OCI-LY7 (cell line): ENCODE results near the gene HERC2. TPM values are rescaled to one million over a fixed set of nuclear protein-coding genes. Genes with fewer than 3 reads are reported as not detected.

ENCODE experiments used
- BruUV-seq: library from RNA; stranded (reverse); fragments of 400-500 nt; replicated peaks from 2 replicates; lab custom pipeline; 2021; lab: Mats Ljungman, UMichigan
- CTCF ChIA-PET: fragments of 300-600 bp; sonication (Branson Sonifier 250); formaldehyde crosslinking; loops from one replicate; lab custom pipeline; 2022; ENCODE audit warnings: antibody characterized with exemption; ENCODE audit not compliant: unreplicated experiment; lab: Charles Lee
- POLR2A ChIA-PET: fragments of 300-600 bp; sonication (Branson Sonifier 250); formaldehyde crosslinking; loops from one replicate; lab custom pipeline; 2022; ENCODE audit warnings: antibody characterized with exemption; lab: Charles Lee
- DNase-seq: peaks from one replicate; pipeline ENCODE4 v3.0.0-alpha.2; 2015; ENCODE audit warnings: low spot score
- H2AFZ ChIP-seq: fragments of 200-600 bp; sonication (generic), shearing (Covaris generic); 2 replicates; pipeline ENCODE4 v1.6.1; 2014; ENCODE audit warnings: mild to moderate bottlenecking, antibody characterized with exemption, low read length, moderate library complexity
- H3K27ac ChIP-seq: fragments of 200-600 bp; sonication (generic); 2 replicates; pipeline ENCODE4 v1.5.1; 2014; ENCODE audit warnings: mixed run types, low read depth, mild to moderate bottlenecking, moderate library complexity, low read length, inconsistent platforms; ENCODE audit not compliant: poor library complexity, severe bottlenecking
- H3K36me3 ChIP-seq: fragments of 200-600 bp; sonication (generic); 2 replicates; pipeline ENCODE4 v1.6.1; 2014; ENCODE audit warnings: mild to moderate bottlenecking, antibody characterized with exemption, low read length, moderate library complexity, mixed read lengths; ENCODE audit not compliant: insufficient read depth
- H3K4me1 ChIP-seq: fragments of 200-600 bp; sonication (generic); 2 replicates; pipeline ENCODE4 v1.5.1; 2014; ENCODE audit warnings: mild to moderate bottlenecking, low read length; ENCODE audit not compliant: insufficient read depth, poor library complexity, severe bottlenecking
- H3K4me2 ChIP-seq: fragments of 200-600 bp; sonication (generic); 2 replicates; pipeline ENCODE4 v1.6.1; 2014; ENCODE audit warnings: mild to moderate bottlenecking, low read length
- H3K4me3 ChIP-seq: fragments of 200-600 bp; sonication (generic); 2 replicates; pipeline ENCODE4 v1.5.1; 2014; ENCODE audit warnings: mild to moderate bottlenecking, low read depth, low read length; ENCODE audit not compliant: poor library complexity, severe bottlenecking
- H3K79me2 ChIP-seq: fragments of 200-600 bp; sonication (generic); 2 replicates; pipeline ENCODE4 v1.6.1; 2016; ENCODE audit warnings: low read depth, mild to moderate bottlenecking, low read length, moderate library complexity, mixed read lengths; ENCODE audit not compliant: insufficient read depth
- H3K9me2 ChIP-seq: fragments of 200-600 bp; sonication (generic); 2 replicates; pipeline ENCODE4 v1.6.1; 2016; ENCODE audit warnings: mild to moderate bottlenecking, low read length, mixed read lengths; ENCODE audit not compliant: insufficient read depth
- H3K9me3 ChIP-seq: fragments of 200-600 bp; sonication (generic); 2 replicates; pipeline ENCODE4 v1.6.1; 2014; ENCODE audit warnings: mild to moderate bottlenecking, mixed run types, low read length, mixed read lengths
- H4K20me1 ChIP-seq: fragments of 200-600 bp; sonication (generic); 2 replicates; pipeline ENCODE4 v1.6.1; 2014; ENCODE audit warnings: mild to moderate bottlenecking, antibody characterized with exemption, low read length, moderate library complexity, mixed read lengths; ENCODE audit not compliant: insufficient read depth
- EZH2phosphoT487 ChIP-seq: fragments of 200-600 bp; sonication (generic); IDR thresholded peaks from 2 replicates; pipeline ENCODE4 v1.6.1; 2018; ENCODE audit warnings: low read depth, borderline replicate concordance, mild to moderate bottlenecking, mixed run types, antibody characterized with exemption, low read length, moderate library complexity, mixed read lengths
- intact Hi-C: fragments of 100-400 bp; cut with micrococcal nuclease; formaldehyde crosslinking; loops from one replicate; pipeline ENCODE4 v1.10.0; 2022; ENCODE audit not compliant: unreplicated experiment
- total RNA-seq, 2 experiments: library from RNA; depleted of rRNA in 1 of 2; stranded (reverse); fragments of >200 nt in 1 of 2; shearing (Covaris generic) in 1 of 2; gene quantifications; 2 replicates each; pipeline ENCODE4 v1.2.3, GENCODE V29; 2014 to 2022
- TF ChIP-seq, protein P1 (sequence below): fragments of 200-600 bp; sonication (generic); conservative IDR thresholded peaks from 2 replicates; pipeline ENCODE4 v1.5.1; 2014; ENCODE audit warnings: mild to moderate bottlenecking, antibody characterized with exemption, low read length, moderate library complexity, mixed read lengths

HERC2 gene
- total RNA-seq, 2 experiments from 2014 or later, result 55.5 to 94.0 TPM

- BruUV-seq, result no TSS peak
- intact Hi-C loops, result no loop called here
- Histone ChIP-seq H3K79me2 (no peaks in the 10 kb centered on the region), H3K4me3 (no peak overlapping the region), H3K4me2 (no peak overlapping the region), H4K20me1 (no peaks in the 10 kb centered on the region), H3K4me1 (no peaks in the 10 kb centered on the region), H3K9me2 (no peaks in the 10 kb centered on the region), H3K36me3 (no peaks in the 10 kb centered on the region), H3K27ac (no peak overlapping the region), H2AFZ (no peak overlapping the region), H3K9me3 (no peaks in the 10 kb centered on the region)
- no peak for TF ChIP-seq EZH2phosphoT487
- TF ChIP-seq, protein P1, sequence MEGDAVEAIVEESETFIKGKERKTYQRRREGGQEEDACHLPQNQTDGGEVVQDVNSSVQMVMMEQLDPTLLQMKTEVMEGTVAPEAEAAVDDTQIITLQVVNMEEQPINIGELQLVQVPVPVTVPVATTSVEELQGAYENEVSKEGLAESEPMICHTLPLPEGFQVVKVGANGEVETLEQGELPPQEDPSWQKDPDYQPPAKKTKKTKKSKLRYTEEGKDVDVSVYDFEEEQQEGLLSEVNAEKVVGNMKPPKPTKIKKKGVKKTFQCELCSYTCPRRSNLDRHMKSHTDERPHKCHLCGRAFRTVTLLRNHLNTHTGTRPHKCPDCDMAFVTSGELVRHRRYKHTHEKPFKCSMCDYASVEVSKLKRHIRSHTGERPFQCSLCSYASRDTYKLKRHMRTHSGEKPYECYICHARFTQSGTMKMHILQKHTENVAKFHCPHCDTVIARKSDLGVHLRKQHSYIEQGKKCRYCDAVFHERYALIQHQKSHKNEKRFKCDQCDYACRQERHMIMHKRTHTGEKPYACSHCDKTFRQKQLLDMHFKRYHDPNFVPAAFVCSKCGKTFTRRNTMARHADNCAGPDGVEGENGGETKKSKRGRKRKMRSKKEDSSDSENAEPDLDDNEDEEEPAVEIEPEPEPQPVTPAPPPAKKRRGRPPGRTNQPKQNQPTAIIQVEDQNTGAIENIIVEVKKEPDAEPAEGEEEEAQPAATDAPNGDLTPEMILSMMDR, result no peak
- no peak for DNase-seq
- CTCF ChIA-PET, result no interaction called here
- POLR2A ChIA-PET, result no interaction called here
Observed at GRCh38 chr15:28101201-28101600, 220.8 kb downstream of the HERC2 start.

DNA sequence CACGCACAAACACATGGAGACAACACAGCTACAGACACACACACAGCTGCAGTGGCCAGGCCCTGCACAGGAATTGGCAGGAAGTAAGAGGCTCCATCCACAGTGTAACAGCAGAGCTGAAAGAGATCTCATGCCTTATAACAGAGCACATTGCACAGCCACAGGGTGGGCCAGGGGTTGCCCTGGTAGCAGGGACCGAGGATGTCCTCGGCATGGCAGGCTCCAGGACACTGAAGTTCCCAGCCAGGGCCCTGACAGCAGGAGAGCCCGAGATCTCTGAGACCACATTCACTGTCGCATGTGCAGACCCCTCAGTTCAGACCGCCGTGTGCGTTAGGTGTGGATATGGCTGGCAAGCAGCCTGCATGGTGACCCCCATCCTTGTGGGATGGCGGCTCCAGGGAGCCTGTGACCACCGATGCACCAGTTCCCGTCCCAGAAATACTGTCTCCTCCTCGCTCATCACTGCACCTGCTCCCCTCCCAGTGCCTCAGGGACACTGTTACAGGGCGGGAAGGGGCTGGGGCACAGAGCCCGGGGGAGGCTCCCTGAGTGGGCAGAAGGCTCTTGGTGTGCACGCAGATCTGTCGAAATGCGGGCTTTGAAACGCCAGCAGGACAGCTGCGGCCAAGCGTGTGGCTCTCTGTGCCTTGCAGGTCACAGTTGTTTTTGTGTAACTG lies 221.3 kb downstream of the HERC2 start:
- no peak overlapping the region for H3K27ac ChIP-seq
- ChIA-PET POLR2A (no interaction called here), CTCF (no interaction called here)
- H2AFZ ChIP-seq, result no peak overlapping the region
- TF ChIP-seq, protein P1, result no peak
- no peak for TF ChIP-seq EZH2phosphoT487
- peaks cover 2% of the 10 kb centered on the region for H3K4me1 ChIP-seq
- H3K36me3 ChIP-seq, result no peaks in the 10 kb centered on the region
- no peak overlapping the region for H3K4me3 ChIP-seq
- H3K9me2 ChIP-seq, result no peaks in the 10 kb centered on the region
- intact Hi-C loops, result no loop called here
- no TSS peak for BruUV-seq
- no peak overlapping the region for H3K4me2 ChIP-seq
- DNase-seq, result no peak
- H3K79me2 ChIP-seq, result no peaks in the 10 kb centered on the region
- no peaks in the 10 kb centered on the region for H3K9me3 ChIP-seq
- no peaks in the 10 kb centered on the region for H4K20me1 ChIP-seq

DNA sequence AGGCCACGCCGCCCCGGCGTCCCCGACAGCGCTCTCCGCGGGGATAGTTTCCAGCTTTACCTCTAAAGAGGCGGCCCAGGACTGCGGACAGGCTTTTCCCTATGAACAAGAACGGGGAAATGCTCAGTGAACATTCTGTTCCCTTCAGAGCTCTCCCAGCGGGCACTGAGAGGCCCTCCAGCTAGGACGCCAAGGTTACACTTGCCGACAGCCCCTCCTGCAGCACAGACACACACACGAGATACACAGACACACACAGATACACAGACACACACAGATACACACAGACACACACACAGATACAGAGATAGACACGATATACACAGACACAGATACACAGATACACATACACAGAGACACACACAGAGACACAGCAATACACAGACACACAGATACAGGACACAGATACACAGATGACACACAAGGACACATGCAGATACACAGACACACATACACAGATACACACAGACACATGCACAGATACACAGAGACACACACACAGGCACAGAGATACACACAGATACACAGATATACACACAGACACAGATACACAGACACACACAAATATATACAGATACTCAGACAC lies 222.3 kb downstream of the HERC2 start:
- TF ChIP-seq, protein P1, result no peak
- no peak for TF ChIP-seq EZH2phosphoT487
- no peak overlapping the region for H3K4me3 ChIP-seq
- peaks cover 3% of the 10 kb centered on the region for H3K4me1 ChIP-seq
- no peaks in the 10 kb centered on the region for H4K20me1 ChIP-seq
- H3K36me3 ChIP-seq, result no peaks in the 10 kb centered on the region
- H3K9me2 ChIP-seq, result no peaks in the 10 kb centered on the region
- no TSS peak for BruUV-seq
- POLR2A ChIA-PET, result no interaction called here
- H2AFZ ChIP-seq, result no peak overlapping the region
- no peak for DNase-seq
- CTCF ChIA-PET, result no interaction called here
- H3K27ac ChIP-seq, result no peak overlapping the region
- no peaks in the 10 kb centered on the region for H3K9me3 ChIP-seq
- H3K79me2 ChIP-seq, result no peaks in the 10 kb centered on the region
- intact Hi-C loops, result no loop called here
- H3K4me2 ChIP-seq, result no peak overlapping the region
